Natural killer cell (primary cell): ENCODE results near the gene ESYT2. TPM values are rescaled to one million over a fixed set of nuclear protein-coding genes. Genes with fewer than 3 reads are reported as not detected.
A peak's percentile ranks its signal among the peaks of the same experiment; 100 is the strongest.

Experiments
- ATAC-seq, 3 donors: fragments of 150-1000 bp in 2 of 3; fragments of 200-7000 bp in 1 of 3; cut with Tn5 transposase; 1 replicate in 1 of 3; 2 replicates in 2 of 3; pipeline ENCODE4 v1.10.0; 2021; ENCODE audit warnings: mild to moderate bottlenecking in 2 of 3, moderate library complexity in 2 of 3
- DNase-seq, 2 donors: peaks; one replicate each; pipeline versions ENCODE4 v3.0.0 to v3.0.0-alpha.2; 2013 to 2021; ENCODE audit warnings: mixed read lengths in 1 of 2
- H3K27ac ChIP-seq: one replicate; pipeline ENCODE4 v1.5.1; 2013; ENCODE audit warnings: mild to moderate bottlenecking, low read length
- H3K27me3 ChIP-seq: one replicate; pipeline ENCODE4 v1.6.1; 2013; ENCODE audit warnings: low read length; ENCODE audit not compliant: control insufficient read depth, insufficient read depth
- H3K36me3 ChIP-seq: one replicate; pipeline ENCODE4 v1.6.1; 2013; ENCODE audit warnings: low read length; ENCODE audit not compliant: control insufficient read depth, insufficient read depth
- H3K4me1 ChIP-seq: one replicate; pipeline ENCODE4 v1.6.1; 2013; ENCODE audit warnings: low read length; ENCODE audit not compliant: control insufficient read depth, insufficient read depth
- H3K4me3 ChIP-seq: one replicate; pipeline ENCODE4 v1.5.1; 2013; ENCODE audit warnings: low read length
- H3K9me3 ChIP-seq: one replicate; pipeline ENCODE4 v1.6.1; 2013; ENCODE audit warnings: low read length; ENCODE audit not compliant: control insufficient read depth, insufficient read depth
- H3K27ac Mint-ChIP-seq, 2 donors: one replicate each; pipeline ENCODE4 v1.8.0; 2022; ENCODE audit warnings: mild to moderate bottlenecking in 2 of 2, mixed read lengths in 2 of 2, moderate library complexity in 1 of 2
- H3K27me3 Mint-ChIP-seq, 2 donors: one replicate each; pipeline ENCODE4 v1.8.0; 2022; ENCODE audit warnings: low read depth in 2 of 2, mixed read lengths in 2 of 2
- H3K36me3 Mint-ChIP-seq: one replicate; pipeline ENCODE4 v1.8.0; 2022; ENCODE audit warnings: mixed read lengths
- H3K4me1 Mint-ChIP-seq, 2 donors: one replicate each; pipeline ENCODE4 v1.8.0; 2022; ENCODE audit warnings: mixed read lengths in 2 of 2
- H3K4me3 Mint-ChIP-seq: one replicate; pipeline ENCODE4 v1.8.0; 2022; ENCODE audit warnings: mild to moderate bottlenecking, moderate library complexity, mixed read lengths
- H3K9me3 Mint-ChIP-seq, 2 donors: one replicate each; pipeline ENCODE4 v1.8.0; 2022; ENCODE audit warnings: mixed read lengths in 2 of 2
- WGBS: methylation state at CpG from one replicate; pipeline ENCODE4 v1.1.7; 2013; ENCODE audit warnings: missing lambda C conversion rate; ENCODE audit not compliant: insufficient coverage; 5-methylcytosine and 5-hydroxymethylcytosine counted together
- intact Hi-C: fragments of 100-400 bp; cut with micrococcal nuclease; formaldehyde crosslinking; loops from one replicate; pipeline ENCODE4 v1.14.2; 2022
- total RNA-seq, 4 donors: library from RNA; stranded (reverse); fragments of 120-200 nt in 1 of 4; gene quantifications; one replicate each; pipeline versions ENCODE4 v1.2.3 to v1.2.4, GENCODE V29; 2013 to 2022
- TF ChIP-seq, protein P1 (sequence below): fragments of 200-600 bp; IDR thresholded peaks from one replicate; pipeline ENCODE4 v1.8.0; 2022; ENCODE audit warnings: antibody characterized with exemption

Gene ESYT2
- total RNA-seq, 3 donors from 2014 or later (not counting 1 experiment from before 2014, with no cell fraction given), result 137 to 163 (median 160) TPM

GRCh38 chr7:158802535-158803366 is 26.6 kb downstream of the ESYT2 start:
- TF ChIP-seq, protein P1, sequence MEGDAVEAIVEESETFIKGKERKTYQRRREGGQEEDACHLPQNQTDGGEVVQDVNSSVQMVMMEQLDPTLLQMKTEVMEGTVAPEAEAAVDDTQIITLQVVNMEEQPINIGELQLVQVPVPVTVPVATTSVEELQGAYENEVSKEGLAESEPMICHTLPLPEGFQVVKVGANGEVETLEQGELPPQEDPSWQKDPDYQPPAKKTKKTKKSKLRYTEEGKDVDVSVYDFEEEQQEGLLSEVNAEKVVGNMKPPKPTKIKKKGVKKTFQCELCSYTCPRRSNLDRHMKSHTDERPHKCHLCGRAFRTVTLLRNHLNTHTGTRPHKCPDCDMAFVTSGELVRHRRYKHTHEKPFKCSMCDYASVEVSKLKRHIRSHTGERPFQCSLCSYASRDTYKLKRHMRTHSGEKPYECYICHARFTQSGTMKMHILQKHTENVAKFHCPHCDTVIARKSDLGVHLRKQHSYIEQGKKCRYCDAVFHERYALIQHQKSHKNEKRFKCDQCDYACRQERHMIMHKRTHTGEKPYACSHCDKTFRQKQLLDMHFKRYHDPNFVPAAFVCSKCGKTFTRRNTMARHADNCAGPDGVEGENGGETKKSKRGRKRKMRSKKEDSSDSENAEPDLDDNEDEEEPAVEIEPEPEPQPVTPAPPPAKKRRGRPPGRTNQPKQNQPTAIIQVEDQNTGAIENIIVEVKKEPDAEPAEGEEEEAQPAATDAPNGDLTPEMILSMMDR, result no peak
- peak in 2 of 3 donors; percentile 8 to 29 for ATAC-seq
- Histone ChIP-seq H3K36me3 (peaks cover 10% of the 10 kb centered on the region), H3K9me3 (peaks cover 24% of the 10 kb centered on the region), H3K4me1 (peaks cover 27% of the 10 kb centered on the region), H3K27me3 (no peaks in the 10 kb centered on the region), H3K27ac (peak overlapping the region; percentile 88), H3K4me3 (no peak overlapping the region)
- H3K27ac Mint-ChIP-seq, result peak overlapping the region; percentile 99
- no peaks in the 10 kb centered on the region for H3K27me3 Mint-ChIP-seq
- H3K4me3 Mint-ChIP-seq, result peak overlapping the region; percentile 61
- H3K9me3 Mint-ChIP-seq, result peaks cover 4 to 7% of the 10 kb centered on the region in 2 donors
- 69% methylated on average over 9 of the region's 9 CpGs for WGBS
- DNase-seq, result no peak
- intact Hi-C loops, result no loop called here
- H3K36me3 Mint-ChIP-seq, result peaks cover 7% of the 10 kb centered on the region
- peaks cover 46 to 70% of the 10 kb centered on the region in 2 donors for H3K4me1 Mint-ChIP-seq

GRCh38 chr7:158798741-158799140 is 30.6 kb downstream of the ESYT2 start:
- no peak for DNase-seq
- Mint-ChIP-seq H3K27ac (peak overlapping the region in 1 of 2 donors; percentile 59), H3K4me1 (peaks cover 37 to 58% of the 10 kb centered on the region in 2 donors), H3K9me3 (no peaks in the 10 kb centered on the region), H3K27me3 (no peaks in the 10 kb centered on the region), H3K4me3 (no peak overlapping the region), H3K36me3 (peaks cover 12% of the 10 kb centered on the region)
- no peak for ATAC-seq
- Histone ChIP-seq H3K9me3 (peaks cover 13% of the 10 kb centered on the region), H3K36me3 (peaks cover 36% of the 10 kb centered on the region), H3K4me1 (peaks cover 16% of the 10 kb centered on the region), H3K27me3 (no peaks in the 10 kb centered on the region), H3K4me3 (no peak overlapping the region), H3K27ac (no peak overlapping the region)
- TF ChIP-seq, protein P1, result no peak
- intact Hi-C loops, result no loop called here
- no CpG with 5 or more reads among the region's 1 CpG for WGBS

DNA sequence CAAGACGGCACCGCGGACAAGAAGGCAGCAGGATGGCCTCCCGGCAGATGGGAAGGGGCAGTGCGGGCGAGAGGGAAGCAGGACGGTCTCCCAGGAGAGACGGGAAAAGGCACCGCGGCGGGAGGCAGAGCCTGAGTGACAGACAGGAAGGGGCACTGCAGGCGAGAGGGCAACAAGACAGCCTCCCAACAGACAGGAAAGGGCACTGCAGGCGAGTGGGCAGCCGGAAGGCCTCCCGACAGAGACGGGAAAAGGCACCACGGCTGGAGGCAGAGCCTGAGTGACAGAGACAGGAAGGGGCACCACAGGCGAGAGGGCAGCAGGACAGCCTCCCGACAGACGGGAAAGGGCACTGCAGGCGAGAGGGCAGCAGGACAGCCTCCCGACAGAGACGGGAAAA is 32.6 kb downstream of the ESYT2 start:
- peak overlapping the region; percentile 57 to 70 for H3K27ac Mint-ChIP-seq
- Histone ChIP-seq H3K27ac (no peak overlapping the region), H3K36me3 (peaks cover 50% of the 10 kb centered on the region), H3K27me3 (no peaks in the 10 kb centered on the region), H3K9me3 (no peaks in the 10 kb centered on the region), H3K4me1 (peaks cover 3% of the 10 kb centered on the region), H3K4me3 (no peak overlapping the region)
- H3K36me3 Mint-ChIP-seq, result peaks cover 30% of the 10 kb centered on the region
- WGBS, result 86% methylated on average over 19 of the region's 23 CpGs
- H3K4me3 Mint-ChIP-seq, result peak overlapping the region; percentile 5
- no peak for ATAC-seq
- intact Hi-C loops, result no loop called here
- TF ChIP-seq, protein P1, result no peak
- peaks cover 31 to 48% of the 10 kb centered on the region in 2 donors for H3K4me1 Mint-ChIP-seq
- no peaks in the 10 kb centered on the region for H3K27me3 Mint-ChIP-seq
- H3K9me3 Mint-ChIP-seq, result no peaks in the 10 kb centered on the region
- DNase-seq, result no peak
